K562 (cell line): Measurements from ENCODE around the gene HGD. TPM values are rescaled to one million over a fixed set of nuclear protein-coding genes. Genes with fewer than 3 reads are reported as not detected.

Experiments
- ATAC-seq: fragments of 200-7000 bp; cut with Tn5 transposase; 3 replicates; pipeline ENCODE4 v1.9.1; 2020; ENCODE audit warnings: moderate library complexity
- Bru-seq: library from RNA; stranded (reverse); fragments of 400-500 nt; gene quantifications from one replicate; lab custom pipeline; 2021; lab: Mats Ljungman, UMichigan
- BruChase-seq, 2 experiments: library from RNA; stranded (reverse); fragments of 400-500 nt; gene quantifications; one replicate each; lab custom pipeline; 2021; lab: Mats Ljungman, UMichigan
- BruUV-seq: library from RNA; stranded (reverse); fragments of 400-500 nt; replicated peaks from 2 replicates; lab custom pipeline; 2021; lab: Mats Ljungman, UMichigan
- CTCF ChIA-PET: fragments of 300-600 bp; formaldehyde crosslinking; extraction: SDS; loops from one replicate; lab custom pipeline; 2021; ENCODE audit warnings: low intra/inter-chr PET ratio; lab: Yijun Ruan, JAX
- POLR2A ChIA-PET: fragments of 300-600, 350-650 bp; sonication (Branson Sonifier 250); formaldehyde crosslinking; extraction: SDS; loops from one replicate; lab custom pipeline; 2021; ENCODE audit warnings: antibody characterized with exemption, inconsistent platforms; lab: Yijun Ruan, JAX
- DNase-seq, 4 experiments: peaks; one replicate each; pipeline versions ENCODE4 v3.0.0 to v3.0.0-alpha.2; 2011 to 2018; ENCODE audit warnings: low spot score in 3 of 4, mixed read lengths in 3 of 4; ENCODE audit errors: extremely low read depth in 1 of 4
- FAIRE-seq: peaks from 2 replicates; lab custom pipeline; 2011; peaks lifted over from hg19 to GRCh38; lab: Jason Lieb, UNC
- H2AFZ ChIP-seq: 2 replicates; pipeline ENCODE4 v1.6.0; 2011; ENCODE audit warnings: low read depth, low read length, control low read depth, inconsistent platforms
- H3K27ac ChIP-seq: fragments of 200-600 bp; 3 replicates; pipeline ENCODE4 v1.8.0; 2011; ENCODE audit warnings: low read depth, mild to moderate bottlenecking, control low read depth, inconsistent platforms, low read length, moderate library complexity, mixed read lengths; ENCODE audit errors: extremely low read depth
- H3K27me3 ChIP-seq, 2 experiments: fragments of 300-600 bp in 1 of 2; 2 replicates in 1 of 2; 3 replicates in 1 of 2; pipeline versions ENCODE4 v1.6.0 to v1.8.0; 2011; ENCODE audit warnings: inconsistent platforms in 2 of 2, low read length in 2 of 2, mild to moderate bottlenecking in 1 of 2, mixed read lengths in 1 of 2, moderate library complexity in 1 of 2; ENCODE audit not compliant: control insufficient read depth in 2 of 2, insufficient read depth in 2 of 2
- H3K36me3 ChIP-seq: fragments of 300-600 bp; 3 replicates; pipeline ENCODE4 v1.8.0; 2011; ENCODE audit warnings: mild to moderate bottlenecking, low read length, inconsistent platforms; ENCODE audit not compliant: control insufficient read depth, insufficient read depth
- H3K4me1 ChIP-seq, 2 experiments: fragments of 200-600 bp in 1 of 2; replicated peaks in 1 of 2; 2 replicates in 1 of 2; 3 replicates in 1 of 2; pipeline versions ENCODE4 v1.5.1 to v1.8.0; 2011; ENCODE audit warnings: inconsistent platforms in 2 of 2, low read length in 2 of 2, mild to moderate bottlenecking in 1 of 2, mixed read lengths in 1 of 2, moderate library complexity in 1 of 2; ENCODE audit not compliant: control insufficient read depth in 2 of 2, insufficient read depth in 2 of 2
- H3K4me2 ChIP-seq: 2 replicates; pipeline ENCODE4 v1.6.1; 2011; ENCODE audit warnings: low read length, control low read depth, inconsistent platforms, mixed read lengths; ENCODE audit not compliant: insufficient read depth
- H3K4me3 ChIP-seq: fragments of 200-600 bp; sonication (generic), shearing (Covaris generic); 2 replicates; pipeline ENCODE4 v1.5.1; 2016; ENCODE audit warnings: control low read depth, inconsistent platforms
- H3K79me2 ChIP-seq: fragments of 200-600 bp; 3 replicates; pipeline ENCODE4 v1.8.0; 2011; ENCODE audit warnings: low read length, inconsistent platforms; ENCODE audit not compliant: control insufficient read depth, insufficient read depth
- H3K9ac ChIP-seq, 2 experiments: 2 replicates each; pipeline versions ENCODE4 v1.6.0 to v1.6.1; 2011; ENCODE audit warnings: low read depth in 2 of 2, low read length in 2 of 2, control low read depth in 1 of 2, inconsistent platforms in 1 of 2, mild to moderate bottlenecking in 1 of 2, mixed read lengths in 1 of 2; ENCODE audit not compliant: insufficient read depth in 1 of 2
- H3K9me1 ChIP-seq: one replicate; pipeline ENCODE4 v1.6.0; 2011; ENCODE audit warnings: inconsistent platforms, mild to moderate bottlenecking, low read length, moderate library complexity; ENCODE audit not compliant: control insufficient read depth, insufficient read depth
- H3K9me3 ChIP-seq: replicated peaks from 2 replicates; pipeline ENCODE4 v1.5.1; 2011; ENCODE audit warnings: low read depth, low read length, inconsistent platforms; ENCODE audit not compliant: control insufficient read depth, insufficient read depth
- H4K20me1 ChIP-seq: replicated peaks from 2 replicates; pipeline ENCODE4 v1.6.1; 2011; ENCODE audit warnings: low read length, inconsistent platforms, mixed read lengths; ENCODE audit not compliant: control insufficient read depth, insufficient read depth
- SLC30A9 ChIP-seq: fragments of 250-450 bp; sonication (Bioruptor Pico); IDR thresholded peaks from 2 replicates; pipeline ENCODE4 v1.8.0; 2022; ENCODE audit warnings: mild to moderate bottlenecking, moderate library complexity
- SOX6 ChIP-seq: fragments of 450-650 bp; IDR thresholded peaks from 2 replicates; pipeline ENCODE4 v1.6.1; 2014; ENCODE audit warnings: mild to moderate bottlenecking
- ZNF699 ChIP-seq: fragments of 250-450 bp; sonication (Bioruptor Pico); IDR thresholded peaks from 2 replicates; pipeline ENCODE4 v1.8.0; 2021; ENCODE audit warnings: mild to moderate bottlenecking, moderate library complexity; ENCODE audit not compliant: insufficient replicate concordance
- WGBS: fragments of 100-300 bp; shearing (Covaris generic); methylation state at CpG from one replicate; pipeline ENCODE4 v1.1.6; 2016; ENCODE audit warnings: low coverage, mixed read lengths; ENCODE audit not compliant: insufficient coverage; ENCODE audit errors: missing lambda C conversion rate; 5-methylcytosine and 5-hydroxymethylcytosine counted together
- in situ Hi-C: fragments of 300-500 bp; cut with MboI; formaldehyde crosslinking; loops from 4 replicates; pipeline ENCODE4 v1.15.0; 2018; ENCODE audit warnings: inconsistent platforms, mixed read lengths
- intact Hi-C: fragments of 100-400 bp; cut with micrococcal nuclease; formaldehyde crosslinking; loops from 2 replicates; pipeline ENCODE4 v1.14.2; 2022
- long read RNA-seq, 3 experiments: library from polyadenylated mRNA in 2 of 3; library from RNA in 1 of 3; unstranded in 2 of 3; stranded (forward) in 1 of 3; transcript quantifications; one replicate each; pipeline ENCODE4 v2.0.0, GENCODE V29; 2019 to 2022
- polyA minus RNA-seq, 3 experiments: library from RNA; depleted of rRNA, polyadenylated mRNA; stranded (reverse); fragments of >200 nt; gene quantifications; 2 replicates each; pipeline ENCODE4 v1.2.3, GENCODE V29; 2011
- polyA plus RNA-seq, 8 experiments: library from polyadenylated mRNA; depleted of rRNA in 4 of 8; stranded (reverse) in 5 of 8; unstranded in 3 of 8; fragments of >200 nt; fragmentation: Nextera tagmentation in 2 of 8; fragmentation: Illumina TruSeq in 1 of 8; extraction: Ambion mirVana in 2 of 8; extraction: Trizol in 1 of 8; gene quantifications; 2 replicates each; pipeline versions ENCODE4 v1.2.1 to v1.2.3, GENCODE V29; 2011 to 2014; ENCODE audit warnings: inconsistent platforms in 1 of 8, missing spikeins in 1 of 8
- total RNA-seq, 7 experiments: library from RNA; depleted of rRNA in 6 of 7; stranded (reverse); fragments of >200 nt in 6 of 7; fragmentation: Illumina TruSeq in 2 of 7; extraction: Trizol in 2 of 7; gene quantifications; 2 replicates each; pipeline versions ENCODE4 v1.2.1 to v1.2.3, GENCODE V29; 2011 to 2021; ENCODE audit warnings: low replicate concordance in 1 of 7
- TF ChIP-seq, protein P1 (sequence below): sonication (generic); formaldehyde crosslinking; IDR thresholded peaks from 2 replicates; pipeline ENCODE4 v1.8.0; 2022; ENCODE audit warnings: missing genetic modification reagents, mild to moderate bottlenecking, borderline replicate concordance
- TF ChIP-seq, protein P2 (sequence below): sonication (generic); formaldehyde crosslinking; IDR thresholded peaks from 2 replicates; pipeline ENCODE4 v1.9.0; 2022; ENCODE audit warnings: mild to moderate bottlenecking, missing genetic modification reagents
- TF ChIP-seq, protein P3 (sequence below): sonication (generic); formaldehyde crosslinking; IDR thresholded peaks from 2 replicates; pipeline ENCODE4 v1.4.0; 2020; ENCODE audit warnings: mild to moderate bottlenecking, missing genetic modification reagents

The HGD gene, protein sequence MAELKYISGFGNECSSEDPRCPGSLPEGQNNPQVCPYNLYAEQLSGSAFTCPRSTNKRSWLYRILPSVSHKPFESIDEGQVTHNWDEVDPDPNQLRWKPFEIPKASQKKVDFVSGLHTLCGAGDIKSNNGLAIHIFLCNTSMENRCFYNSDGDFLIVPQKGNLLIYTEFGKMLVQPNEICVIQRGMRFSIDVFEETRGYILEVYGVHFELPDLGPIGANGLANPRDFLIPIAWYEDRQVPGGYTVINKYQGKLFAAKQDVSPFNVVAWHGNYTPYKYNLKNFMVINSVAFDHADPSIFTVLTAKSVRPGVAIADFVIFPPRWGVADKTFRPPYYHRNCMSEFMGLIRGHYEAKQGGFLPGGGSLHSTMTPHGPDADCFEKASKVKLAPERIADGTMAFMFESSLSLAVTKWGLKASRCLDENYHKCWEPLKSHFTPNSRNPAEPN
- not detected in 2 replicates for total RNA-seq (2011; cell fraction: chromatin; rRNA removed; ENCODE audit: low replicate concordance)
- total RNA-seq (2011; cell fraction: nucleolus; rRNA removed), result not detected in 2 replicates
- not detected in 2 replicates for total RNA-seq (2011; cell fraction: nucleoplasm; rRNA removed)
- total RNA-seq (2014; rRNA removed), result not detected in 2 replicates
- total RNA-seq (2014; rRNA removed; fragmentation: Illumina TruSeq; extraction: Trizol), result 0.25 TPM in 1 of 2 replicates, not detected in the other
- total RNA-seq (2015; rRNA removed; fragmentation: Illumina TruSeq; extraction: Trizol), result not detected in 2 replicates
- 0.51 TPM in 1 of 2 replicates, not detected in the other for total RNA-seq (2021)
- 0.17 and 0.30 TPM in 2 replicates for polyA plus RNA-seq (2011; rRNA removed)
- polyA plus RNA-seq (2011; cell fraction: cytosol; rRNA removed), result 0.09 and 0.87 TPM in 2 replicates
- polyA plus RNA-seq (2011; cell fraction: nucleus; rRNA removed), result 0.37 and 0.38 TPM in 2 replicates
- polyA plus RNA-seq (2012), result 0.22 and 0.42 TPM in 2 replicates
- 0.09 TPM in 1 of 2 replicates, not detected in the other for polyA plus RNA-seq (2014; fragmentation: Illumina TruSeq; extraction: Trizol)
- under 1 TPM; 0.08 to 0.21 TPM for polyA plus RNA-seq (2014; fragmentation: Nextera tagmentation; extraction: Ambion mirVana)
- polyA plus RNA-seq (2014; rRNA removed), result 0.09 TPM in 1 of 2 replicates, not detected in the other
- polyA minus RNA-seq (2011; rRNA and poly(A)+ RNA removed), result 0.24 and 0.53 TPM in 2 replicates
- polyA minus RNA-seq (2011; cell fraction: cytosol; rRNA and poly(A)+ RNA removed), result not detected in 2 replicates
- 0.40 TPM in 1 of 2 replicates, not detected in the other for polyA minus RNA-seq (2011; cell fraction: nucleus; rRNA and poly(A)+ RNA removed)
- percentile 24 among the genes with signal in this experiment for Bru-seq, nascent RNA
- BruChase-seq, experiment 1, labeled RNA remaining after a 2-hour chase, result percentile 37 among the genes with signal in this experiment
- percentile 35 among the genes with signal in this experiment for BruChase-seq, experiment 2, labeled RNA remaining after a 6-hour chase
- long read RNA-seq, experiment 1, result 0 reads
- long read RNA-seq, experiment 2, result 0 reads
- long read RNA-seq, experiment 3, result 0 reads

DNA sequence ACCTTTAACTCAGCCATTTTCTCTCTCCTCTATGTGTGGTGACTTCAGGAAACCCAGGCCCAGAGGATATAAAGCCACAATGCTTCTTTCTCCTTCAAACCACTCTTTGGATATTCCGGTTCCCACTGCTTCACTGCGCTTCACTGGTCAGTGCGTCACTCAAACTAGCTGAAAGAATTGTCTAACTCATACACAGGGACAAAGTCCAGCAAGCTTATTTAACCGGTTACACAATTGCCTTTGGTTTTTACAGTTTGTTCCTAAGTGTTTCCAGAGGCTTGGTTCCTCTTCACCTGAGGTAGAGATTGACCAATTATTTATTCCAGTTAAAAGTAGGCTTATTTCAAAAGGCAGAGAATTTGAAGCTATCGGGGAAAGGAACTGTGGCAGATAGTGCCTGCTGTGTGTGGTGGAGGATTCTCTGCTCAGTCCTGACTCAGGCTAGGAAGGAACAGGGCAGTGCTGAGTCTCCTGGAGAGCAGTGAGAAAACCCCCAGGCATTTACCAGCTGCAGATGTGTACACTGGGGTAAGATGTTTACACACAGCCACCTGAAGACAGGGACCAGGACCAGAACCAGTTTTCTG is at the start of gene HGD:
HGD (minus strand) TSS at position 145 of the 587 bp plus-strand sequence; CDS start at position 17, 128 bp downstream.
- Histone ChIP-seq H3K9me3 (no peaks in the 10 kb centered on the region), H3K27me3 (no peaks in the 10 kb centered on the region), H3K36me3 (no peaks in the 10 kb centered on the region), H2AFZ (no peak within 1 kb of the TSS), H3K27ac (no peak within 1 kb of the TSS), H3K79me2 (no peaks in the 10 kb centered on the region), H3K9ac (no peak within 1 kb of the TSS), H3K9me1 (no peaks in the 10 kb centered on the region), H4K20me1 (no peaks in the 10 kb centered on the region), H3K4me1 (no peaks in the 10 kb centered on the region; a peak in 1 of 5 replicates), H3K4me2 (no peak within 1 kb of the TSS), H3K4me3 (no peak within 1 kb of the TSS)
- WGBS, result 74% methylated on average over 5 of the region's 5 CpGs
- TF ChIP-seq, protein P1, sequence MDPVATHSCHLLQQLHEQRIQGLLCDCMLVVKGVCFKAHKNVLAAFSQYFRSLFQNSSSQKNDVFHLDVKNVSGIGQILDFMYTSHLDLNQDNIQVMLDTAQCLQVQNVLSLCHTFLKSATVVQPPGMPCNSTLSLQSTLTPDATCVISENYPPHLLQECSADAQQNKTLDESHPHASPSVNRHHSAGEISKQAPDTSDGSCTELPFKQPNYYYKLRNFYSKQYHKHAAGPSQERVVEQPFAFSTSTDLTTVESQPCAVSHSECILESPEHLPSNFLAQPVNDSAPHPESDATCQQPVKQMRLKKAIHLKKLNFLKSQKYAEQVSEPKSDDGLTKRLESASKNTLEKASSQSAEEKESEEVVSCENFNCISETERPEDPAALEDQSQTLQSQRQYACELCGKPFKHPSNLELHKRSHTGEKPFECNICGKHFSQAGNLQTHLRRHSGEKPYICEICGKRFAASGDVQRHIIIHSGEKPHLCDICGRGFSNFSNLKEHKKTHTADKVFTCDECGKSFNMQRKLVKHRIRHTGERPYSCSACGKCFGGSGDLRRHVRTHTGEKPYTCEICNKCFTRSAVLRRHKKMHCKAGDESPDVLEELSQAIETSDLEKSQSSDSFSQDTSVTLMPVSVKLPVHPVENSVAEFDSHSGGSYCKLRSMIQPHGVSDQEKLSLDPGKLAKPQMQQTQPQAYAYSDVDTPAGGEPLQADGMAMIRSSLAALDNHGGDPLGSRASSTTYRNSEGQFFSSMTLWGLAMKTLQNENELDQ, result no peak
- TF ChIP-seq SOX6, result no peak
- TF ChIP-seq, protein P2, sequence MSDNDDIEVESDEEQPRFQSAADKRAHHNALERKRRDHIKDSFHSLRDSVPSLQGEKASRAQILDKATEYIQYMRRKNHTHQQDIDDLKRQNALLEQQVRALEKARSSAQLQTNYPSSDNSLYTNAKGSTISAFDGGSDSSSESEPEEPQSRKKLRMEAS (CRISPR knock-in tag), result no peak
- TF ChIP-seq SLC30A9, result no peak
- TF ChIP-seq ZNF699 (CRISPR knock-in tag), result no peak
- TF ChIP-seq, protein P3, sequence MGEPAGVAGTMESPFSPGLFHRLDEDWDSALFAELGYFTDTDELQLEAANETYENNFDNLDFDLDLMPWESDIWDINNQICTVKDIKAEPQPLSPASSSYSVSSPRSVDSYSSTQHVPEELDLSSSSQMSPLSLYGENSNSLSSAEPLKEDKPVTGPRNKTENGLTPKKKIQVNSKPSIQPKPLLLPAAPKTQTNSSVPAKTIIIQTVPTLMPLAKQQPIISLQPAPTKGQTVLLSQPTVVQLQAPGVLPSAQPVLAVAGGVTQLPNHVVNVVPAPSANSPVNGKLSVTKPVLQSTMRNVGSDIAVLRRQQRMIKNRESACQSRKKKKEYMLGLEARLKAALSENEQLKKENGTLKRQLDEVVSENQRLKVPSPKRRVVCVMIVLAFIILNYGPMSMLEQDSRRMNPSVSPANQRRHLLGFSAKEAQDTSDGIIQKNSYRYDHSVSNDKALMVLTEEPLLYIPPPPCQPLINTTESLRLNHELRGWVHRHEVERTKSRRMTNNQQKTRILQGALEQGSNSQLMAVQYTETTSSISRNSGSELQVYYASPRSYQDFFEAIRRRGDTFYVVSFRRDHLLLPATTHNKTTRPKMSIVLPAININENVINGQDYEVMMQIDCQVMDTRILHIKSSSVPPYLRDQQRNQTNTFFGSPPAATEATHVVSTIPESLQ, result no peak
- in situ Hi-C loops, result no loop called here
- CTCF ChIA-PET, result no interaction called here
- FAIRE-seq (no peak), DNase-seq (no peak), ATAC-seq (no peak)
- intact Hi-C loops, result no loop called here
- POLR2A ChIA-PET, result interaction anchor here (0.8 kb wide), 1 partner anchor 10 kb away, joined by 3 read pairs; no protein-coding TSS in a partner anchor
- no TSS peak for BruUV-seq
